Mucosa of gallbladder (tissue), 1 donor: Measurements from ENCODE around the gene SEPSECS. TPM values are rescaled to one million over a fixed set of nuclear protein-coding genes. Genes with fewer than 3 reads are reported as not detected.
"Not testable (repeated sequence)": the region's sequence is repeated elsewhere in the genome, so short reads cannot be mapped to it uniquely, and the experiment has no call there.

Source experiments
- DNase-seq: peaks from one replicate; pipeline ENCODE4 v3.0.0-alpha.2; 2020; ENCODE audit warnings: low spot score
- total RNA-seq: library from RNA; stranded (reverse); gene quantifications from one replicate; pipeline ENCODE4 v1.2.1, GENCODE V29; 2021
- donor health status: DM: no; HTN: no; CAD: no.

The SEPSECS gene
- total RNA-seq, 1 donor from 2014 or later, result 17.2 TPM

- DNase-seq, result no peak
Observed at GRCh38 chr4:25109511-25109910, 50.7 kb downstream of the SEPSECS start.

GRCh38 chr4:25108556-25108955 is 51.7 kb downstream of the SEPSECS start:
- DNase-seq, result no peak

- peak; percentile 54 for DNase-seq
Observed at GRCh38 chr4:25107827-25108516, 52.3 kb downstream of the SEPSECS start.

GRCh38 chr4:25106363-25107151 is 53.7 kb downstream of the SEPSECS start:
- DNase-seq, result no peak

GRCh38 chr4:25104591-25104990 is 55.7 kb downstream of the SEPSECS start:
- no peak for DNase-seq

GRCh38 chr4:25103418-25103817 is 56.8 kb downstream of the SEPSECS start:
- DNase-seq, result no peak

GRCh38 chr4:25101836-25102235 is 58.4 kb downstream of the SEPSECS start:
- DNase-seq, result no peak

- DNase-seq, result no peak
Observed at GRCh38 chr4:25100710-25101109, 59.5 kb downstream of the SEPSECS start.

GRCh38 chr4:25100021-25100555 is 60.2 kb downstream of the SEPSECS start:
- DNase-seq, result no peak

GRCh38 chr4:25098964-25099891 is 61.0 kb downstream of the SEPSECS start:
- peak; percentile 83 for DNase-seq

GRCh38 chr4:25096981-25097443 is 63.2 kb downstream of the SEPSECS start:
- DNase-seq, result no peak

- DNase-seq, result no peak
Observed at GRCh38 chr4:25096251-25096980, 63.8 kb downstream of the SEPSECS start.

GRCh38 chr4:25095837-25096236 is 64.4 kb downstream of the SEPSECS start:
- DNase-seq, result no peak

- no peak for DNase-seq
Observed at GRCh38 chr4:25092139-25092538, 68.1 kb downstream of the SEPSECS start.

GRCh38 chr4:25090516-25090915 is 69.7 kb downstream of the SEPSECS start:
- no peak for DNase-seq

GRCh38 chr4:25089051-25089763 is 71.0 kb downstream of the SEPSECS start:
- no peak for DNase-seq

- no peak for DNase-seq
Observed at GRCh38 chr4:25088093-25088952, 71.9 kb downstream of the SEPSECS start.

GRCh38 chr4:25085671-25086070 is 74.6 kb downstream of the SEPSECS start:
- DNase-seq, result peak; percentile 21

GRCh38 chr4:25083441-25083840 is 76.8 kb downstream of the SEPSECS start:
- DNase-seq, result not testable (repeated sequence)
